ENCODE data around the gene TLCD3B. TPM values are rescaled to one million over a fixed set of nuclear protein-coding genes. Genes with fewer than 3 reads are reported as not detected.

TLCD3B gene
- total and polyA plus RNA-seq, 5 donors from 2014 or later = not detected

- no peaks in the 10 kb centered on the region for H3K9me3 Mint-ChIP-seq
- H3K36me3 ChIP-seq (ENCODE audit: control insufficient read depth, insufficient read depth, low read length) = peaks cover 5% of the 10 kb centered on the region
- no peak for ATAC-seq (ENCODE audit: low read depth in 2 of 2)
- no peaks in the 10 kb centered on the region for H3K9me3 ChIP-seq (ENCODE audit: control insufficient read depth in 2 of 2, low read length in 2 of 2)
- H3K27ac Mint-ChIP-seq = no peak overlapping the region
- H3K27ac ChIP-seq (ENCODE audit: insufficient read depth, low read length, poor library complexity, severe bottlenecking) = no peak overlapping the region
- no peak for DNase-seq
- peaks cover 12% of the 10 kb centered on the region for H3K36me3 Mint-ChIP-seq
- no peak overlapping the region for H3K4me3 Mint-ChIP-seq
- no peak overlapping the region for H3K4me3 ChIP-seq (ENCODE audit: low read depth, low read length)
- H3K27me3 Mint-ChIP-seq = peaks cover 9% of the 10 kb centered on the region
- H3K27me3 ChIP-seq (ENCODE audit: control insufficient read depth, insufficient read depth, low read length) = no peaks in the 10 kb centered on the region
- H3K4me1 Mint-ChIP-seq = peaks cover 0 to 17% (median 6%) of the 10 kb centered on the region in 4 donors
- peaks cover 10% of the 10 kb centered on the region for H3K4me1 ChIP-seq (ENCODE audit: control insufficient read depth, insufficient read depth, low read length, poor library complexity, severe bottlenecking)
Measured at GRCh38 chr16:30006095-30006473, 25.0 kb downstream of the TLCD3B start.

- H3K27me3 ChIP-seq (ENCODE audit: control insufficient read depth, insufficient read depth, low read length) = no peaks in the 10 kb centered on the region
Measured at GRCh38 chr16:30005341-30006094, 25.6 kb downstream of the TLCD3B start.

GRCh38 chr16:30004811-30005242 is 26.2 kb downstream of the TLCD3B start:
- Mint-ChIP-seq H3K9me3 (no peaks in the 10 kb centered on the region), H3K27me3 (peaks cover 4% of the 10 kb centered on the region), H3K4me1 (peaks cover 0 to 18% (median 4%) of the 10 kb centered on the region in 4 donors), H3K27ac (no peak overlapping the region), H3K36me3 (peaks cover 12% of the 10 kb centered on the region), H3K4me3 (no peak overlapping the region)
- Histone ChIP-seq H3K4me3 (ENCODE audit: low read depth, low read length) (no peak overlapping the region), H3K9me3 (ENCODE audit: control insufficient read depth in 2 of 2, low read length in 2 of 2) (no peaks in the 10 kb centered on the region), H3K27me3 (ENCODE audit: control insufficient read depth, insufficient read depth, low read length) (no peaks in the 10 kb centered on the region), H3K4me1 (ENCODE audit: control insufficient read depth, insufficient read depth, low read length, poor library complexity, severe bottlenecking) (peaks cover under 1% of the 10 kb centered on the region), H3K27ac (ENCODE audit: insufficient read depth, low read length, poor library complexity, severe bottlenecking) (no peak overlapping the region), H3K36me3 (ENCODE audit: control insufficient read depth, insufficient read depth, low read length) (peaks cover 8% of the 10 kb centered on the region)
- DNase-seq (no peak), ATAC-seq (ENCODE audit: low read depth in 2 of 2) (no peak)

More at GRCh38 chr16:30005341-30006094, 25.6 kb downstream of the TLCD3B start:
- peaks cover 7% of the 10 kb centered on the region for H3K27me3 Mint-ChIP-seq
- H3K4me3 Mint-ChIP-seq = peak overlapping the region in 1 of 4 donors; percentile 35
- peak; percentile 58 to 67 for ATAC-seq (ENCODE audit: low read depth in 2 of 2)
- no peaks in the 10 kb centered on the region for H3K9me3 ChIP-seq (ENCODE audit: control insufficient read depth in 2 of 2, low read length in 2 of 2)
- H3K27ac ChIP-seq (ENCODE audit: insufficient read depth, low read length, poor library complexity, severe bottlenecking) = no peak overlapping the region
- H3K36me3 Mint-ChIP-seq = peaks cover 12% of the 10 kb centered on the region
- H3K36me3 ChIP-seq (ENCODE audit: control insufficient read depth, insufficient read depth, low read length) = peaks cover 5% of the 10 kb centered on the region
- peak; percentile 24 to 50 (median 48) for DNase-seq
- peaks cover 7% of the 10 kb centered on the region for H3K4me1 ChIP-seq (ENCODE audit: control insufficient read depth, insufficient read depth, low read length, poor library complexity, severe bottlenecking)
- no peak overlapping the region for H3K4me3 ChIP-seq (ENCODE audit: low read depth, low read length)
- H3K4me1 Mint-ChIP-seq = peaks cover 0 to 17% (median 6%) of the 10 kb centered on the region in 4 donors
- H3K9me3 Mint-ChIP-seq = no peaks in the 10 kb centered on the region
- no peak overlapping the region for H3K27ac Mint-ChIP-seq

GRCh38 chr16:30004424-30004776 is 26.7 kb downstream of the TLCD3B start:
- Histone ChIP-seq H3K9me3 (ENCODE audit: control insufficient read depth in 2 of 2, low read length in 2 of 2) (no peaks in the 10 kb centered on the region), H3K27ac (ENCODE audit: insufficient read depth, low read length, poor library complexity, severe bottlenecking) (no peak overlapping the region), H3K27me3 (ENCODE audit: control insufficient read depth, insufficient read depth, low read length) (no peaks in the 10 kb centered on the region), H3K4me3 (ENCODE audit: low read depth, low read length) (no peak overlapping the region), H3K4me1 (ENCODE audit: control insufficient read depth, insufficient read depth, low read length, poor library complexity, severe bottlenecking) (no peaks in the 10 kb centered on the region), H3K36me3 (ENCODE audit: control insufficient read depth, insufficient read depth, low read length) (peaks cover 8% of the 10 kb centered on the region)
- Mint-ChIP-seq H3K4me1 (peaks cover 0 to 22% (median 6%) of the 10 kb centered on the region in 4 donors), H3K4me3 (no peak overlapping the region), H3K27ac (no peak overlapping the region), H3K9me3 (no peaks in the 10 kb centered on the region), H3K36me3 (peaks cover 16% of the 10 kb centered on the region), H3K27me3 (peaks cover 4% of the 10 kb centered on the region)
- no peak for DNase-seq
- ATAC-seq (ENCODE audit: low read depth in 2 of 2) = no peak

GRCh38 chr16:30003670-30004423 is 27.2 kb downstream of the TLCD3B start:
- ATAC-seq (ENCODE audit: low read depth in 2 of 2) = no peak
- H3K4me3 ChIP-seq (ENCODE audit: low read depth, low read length) = no peak overlapping the region
- H3K36me3 ChIP-seq (ENCODE audit: control insufficient read depth, insufficient read depth, low read length) = peaks cover 8% of the 10 kb centered on the region
- peaks cover 16% of the 10 kb centered on the region for H3K36me3 Mint-ChIP-seq
- H3K27ac Mint-ChIP-seq = peak overlapping the region in 2 of 3 donors; percentile 38 to 84
- peaks cover 0 to 26% (median 6%) of the 10 kb centered on the region in 4 donors for H3K4me1 Mint-ChIP-seq
- no peak for DNase-seq
- no peaks in the 10 kb centered on the region for H3K9me3 Mint-ChIP-seq
- no peaks in the 10 kb centered on the region for H3K9me3 ChIP-seq (ENCODE audit: control insufficient read depth in 2 of 2, low read length in 2 of 2)
- H3K4me1 ChIP-seq (ENCODE audit: control insufficient read depth, insufficient read depth, low read length, poor library complexity, severe bottlenecking) = no peaks in the 10 kb centered on the region
- peak overlapping the region in 1 of 4 donors; percentile 47 for H3K4me3 Mint-ChIP-seq
- H3K27me3 ChIP-seq (ENCODE audit: control insufficient read depth, insufficient read depth, low read length) = no peaks in the 10 kb centered on the region
- H3K27me3 Mint-ChIP-seq = peaks cover under 1% of the 10 kb centered on the region
- no peak overlapping the region for H3K27ac ChIP-seq (ENCODE audit: insufficient read depth, low read length, poor library complexity, severe bottlenecking)

- H3K9me3 ChIP-seq (ENCODE audit: control insufficient read depth in 2 of 2, low read length in 2 of 2) = no peaks in the 10 kb centered on the region
- peaks cover 8% of the 10 kb centered on the region for H3K36me3 ChIP-seq (ENCODE audit: control insufficient read depth, insufficient read depth, low read length)
- Mint-ChIP-seq H3K4me1 (peaks cover 4 to 31% (median 8%) of the 10 kb centered on the region in 4 donors), H3K27me3 (no peaks in the 10 kb centered on the region), H3K27ac (no peak overlapping the region), H3K36me3 (peaks cover 21% of the 10 kb centered on the region), H3K4me3 (peak overlapping the region in 1 of 4 donors; percentile 47), H3K9me3 (no peaks in the 10 kb centered on the region)
- DNase-seq = no peak
- no peak overlapping the region for H3K4me3 ChIP-seq (ENCODE audit: low read depth, low read length)
- no peak overlapping the region for H3K27ac ChIP-seq (ENCODE audit: insufficient read depth, low read length, poor library complexity, severe bottlenecking)
- no peaks in the 10 kb centered on the region for H3K4me1 ChIP-seq (ENCODE audit: control insufficient read depth, insufficient read depth, low read length, poor library complexity, severe bottlenecking)
- ATAC-seq (ENCODE audit: low read depth in 2 of 2) = no peak
- no peaks in the 10 kb centered on the region for H3K27me3 ChIP-seq (ENCODE audit: control insufficient read depth, insufficient read depth, low read length)
Measured at GRCh38 chr16:30002614-30003346, 28.3 kb downstream of the TLCD3B start.

GRCh38 chr16:30000735-30001631 is 30.1 kb downstream of the TLCD3B start:
- Histone ChIP-seq H3K27me3 (ENCODE audit: control insufficient read depth, insufficient read depth, low read length) (no peaks in the 10 kb centered on the region), H3K9me3 (ENCODE audit: control insufficient read depth in 2 of 2, low read length in 2 of 2) (no peaks in the 10 kb centered on the region), H3K27ac (ENCODE audit: insufficient read depth, low read length, poor library complexity, severe bottlenecking) (no peak overlapping the region), H3K36me3 (ENCODE audit: control insufficient read depth, insufficient read depth, low read length) (peaks cover 8% of the 10 kb centered on the region), H3K4me1 (ENCODE audit: control insufficient read depth, insufficient read depth, low read length, poor library complexity, severe bottlenecking) (peaks cover 7% of the 10 kb centered on the region), H3K4me3 (ENCODE audit: low read depth, low read length) (no peak overlapping the region)
- Mint-ChIP-seq H3K4me3 (no peak overlapping the region), H3K27me3 (no peaks in the 10 kb centered on the region), H3K4me1 (peaks cover 9 to 44% (median 14%) of the 10 kb centered on the region in 4 donors), H3K27ac (no peak overlapping the region), H3K9me3 (no peaks in the 10 kb centered on the region), H3K36me3 (peaks cover 21% of the 10 kb centered on the region)
- DNase-seq (no peak), ATAC-seq (ENCODE audit: low read depth in 2 of 2) (no peak)
